Panc1 (cell line): ENCODE measurements around the gene ZNF407.

Experiments used
- CTCF ChIP-seq: fragments of 450-650 bp; IDR thresholded peaks from 2 replicates; pipeline ENCODE4 v1.5.1; 2017; ENCODE audit warnings: mild to moderate bottlenecking
- POLR2AphosphoS5 ChIP-seq: IDR thresholded peaks from 2 replicates; pipeline ENCODE4 v1.6.1; 2012; ENCODE audit warnings: mild to moderate bottlenecking, low read depth, low read length, moderate library complexity
- TCF7L2 ChIP-seq: IDR thresholded peaks from 2 replicates; pipeline ENCODE4 v1.6.1; 2011; ENCODE audit warnings: mild to moderate bottlenecking, low read depth, low read length, inconsistent platforms

GRCh38 chr18:74967438-74967837 lies 369.8 kb downstream of the ZNF407 start:
- no peak for TF ChIP-seq CTCF
- no peak for TF ChIP-seq POLR2AphosphoS5
- no peak for TF ChIP-seq TCF7L2
